IPS-NIHi11 (cell line): ENCODE measurements around the gene ROR2.

Experiments
- DNase-seq: peaks from one replicate; pipeline ENCODE4 v3.0.0; 2012; ENCODE audit warnings: mixed read lengths, low spot score

The ROR2 gene

GRCh38 chr9:91736898-91737601 lies 213.0 kb downstream of the ROR2 start:
- DNase-seq = no peak

DNA sequence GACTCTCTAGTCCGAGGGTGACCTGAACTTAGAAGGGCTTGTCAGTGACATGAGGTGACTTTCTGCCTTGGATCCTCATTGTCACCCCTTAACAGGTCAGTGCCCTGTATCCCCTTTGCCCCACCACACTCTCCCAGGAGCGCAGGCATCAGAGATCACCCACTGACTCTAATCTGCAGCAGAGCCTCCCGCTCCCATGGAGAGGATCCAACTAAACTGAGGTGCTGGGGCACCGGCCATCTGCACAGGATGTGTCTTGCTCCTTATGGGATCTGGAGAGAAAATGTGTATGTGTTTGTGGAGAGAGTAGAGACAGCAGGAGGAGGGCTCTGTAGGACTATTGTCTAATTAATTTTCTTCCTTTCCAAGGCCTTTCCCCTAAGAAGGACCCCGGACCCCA lies 213.7 kb downstream of the ROR2 start:
- no peak for DNase-seq

DNA sequence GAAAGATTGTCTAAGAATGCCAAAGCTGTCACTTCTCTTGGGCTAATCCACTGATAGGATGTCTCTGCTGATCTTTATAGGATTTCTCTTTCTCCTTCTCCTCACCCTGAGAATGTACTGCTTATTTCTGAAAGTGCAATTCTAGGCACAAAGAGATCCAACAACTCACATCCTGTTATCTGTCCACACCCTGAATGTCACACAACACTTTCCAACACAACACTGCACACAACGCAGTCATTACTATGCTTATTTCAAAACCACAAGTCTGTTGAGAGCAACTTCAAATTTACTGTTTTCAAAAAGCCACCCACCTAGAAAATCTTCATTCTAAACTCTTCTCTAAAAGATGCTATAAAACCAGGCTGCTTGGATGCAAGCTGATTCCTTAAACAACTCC lies 215.0 kb downstream of the ROR2 start:
- DNase-seq = no peak

DNA sequence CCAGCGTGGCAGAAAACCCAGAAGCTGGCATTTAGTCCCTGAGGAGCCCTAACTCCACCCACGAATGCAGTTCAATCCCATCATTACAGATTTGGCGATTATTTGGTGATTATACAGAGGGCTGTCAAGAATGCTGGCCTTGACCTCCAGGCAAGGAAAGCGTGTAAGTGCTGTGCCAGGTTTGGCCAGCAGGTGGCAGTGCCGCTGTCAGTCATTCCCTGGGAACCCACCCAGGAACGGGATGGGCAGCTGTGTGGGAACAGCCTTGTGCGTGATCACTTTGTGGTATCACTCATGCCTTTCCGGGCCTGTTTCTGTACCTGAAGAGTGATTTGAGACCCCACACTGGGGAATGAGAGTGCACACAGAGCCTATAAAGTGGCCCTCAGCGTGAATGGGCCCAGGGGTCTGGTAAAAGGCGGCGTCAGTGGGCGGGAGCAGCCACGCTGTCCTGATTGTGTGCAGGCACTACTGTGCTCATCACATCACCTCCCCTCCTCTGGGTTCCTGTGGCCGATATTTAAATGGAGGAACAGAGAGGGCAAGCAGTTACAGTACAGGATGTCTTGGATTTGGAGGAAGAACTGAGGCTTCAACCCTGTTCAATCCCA lies 215.6 kb downstream of the ROR2 start:
- peak; percentile 88 for DNase-seq

DNA sequence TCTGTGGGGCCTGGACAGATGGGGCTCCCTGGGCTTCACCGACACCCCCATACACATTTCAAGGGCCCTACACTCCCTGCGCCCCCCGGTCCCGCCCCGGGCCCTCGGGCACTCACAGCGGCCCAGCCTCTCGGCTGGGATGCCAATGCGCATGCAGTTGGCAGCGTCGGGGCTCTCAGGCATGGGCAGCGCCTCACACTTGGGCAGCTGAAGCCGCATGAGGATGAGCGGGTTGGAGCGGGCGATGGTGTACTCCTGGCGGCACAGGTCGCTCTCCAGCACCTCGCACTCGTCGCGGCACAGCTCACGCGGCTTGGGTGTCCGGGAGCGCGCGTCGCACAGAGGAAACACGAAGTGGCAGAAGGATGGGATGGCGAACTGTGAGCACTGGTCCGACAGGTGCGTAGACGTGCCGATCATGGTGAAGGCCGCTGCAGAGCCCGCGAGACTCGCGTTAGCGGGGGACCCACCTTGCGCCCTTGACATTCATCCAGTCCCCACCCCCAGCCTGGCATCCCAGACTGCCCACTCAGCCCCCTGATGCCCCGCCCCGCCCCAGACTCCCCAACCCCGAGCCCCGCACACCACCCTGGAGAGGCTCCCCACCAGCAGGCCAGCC lies 216.9 kb downstream of the ROR2 start:
- DNase-seq = no peak

DNA sequence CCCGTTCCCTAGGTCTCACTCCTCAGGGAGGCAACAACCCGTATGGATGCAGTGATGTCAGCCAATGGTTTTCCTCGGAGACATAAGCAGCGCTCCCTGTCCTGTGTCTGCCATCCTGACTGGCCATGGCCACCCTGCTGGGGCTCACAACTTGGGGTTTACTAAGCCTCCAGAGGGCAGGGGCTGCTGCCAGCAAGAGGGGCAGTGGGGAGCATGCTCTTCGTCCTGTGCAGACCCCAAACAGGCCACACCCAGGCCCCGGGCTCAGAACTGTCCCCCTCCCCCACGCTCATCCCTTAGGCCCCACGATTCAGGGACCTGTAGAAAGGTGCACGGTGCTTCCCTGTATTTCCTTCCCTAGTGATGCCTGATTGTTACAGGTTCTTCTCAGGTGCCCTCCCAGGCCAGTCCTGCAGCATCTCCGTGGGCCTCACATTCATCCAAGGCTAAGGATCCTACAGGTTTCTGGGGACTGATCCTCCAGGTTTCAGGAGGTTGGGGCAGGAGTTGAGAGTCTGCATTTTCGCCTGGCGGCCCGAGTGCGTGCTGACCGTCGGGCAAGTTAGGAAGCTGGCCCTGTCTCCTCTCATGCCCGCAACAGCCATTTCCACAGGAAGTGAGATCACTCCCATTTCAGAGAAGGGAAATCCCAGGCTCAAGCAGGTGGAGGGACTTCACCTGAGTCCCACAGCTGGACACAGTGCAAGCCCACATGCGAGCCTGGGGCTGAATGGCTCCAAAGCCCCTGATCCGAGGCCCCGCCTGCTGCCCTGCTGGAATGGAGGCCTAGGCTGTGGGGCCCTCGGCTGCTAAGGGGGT lies 217.6 kb downstream of the ROR2 start:
- no peak for DNase-seq

- DNase-seq = no peak
These were observed 219.2 kb downstream of the ROR2 start for GRCh38 chr9:91730806-91731205.

DNA sequence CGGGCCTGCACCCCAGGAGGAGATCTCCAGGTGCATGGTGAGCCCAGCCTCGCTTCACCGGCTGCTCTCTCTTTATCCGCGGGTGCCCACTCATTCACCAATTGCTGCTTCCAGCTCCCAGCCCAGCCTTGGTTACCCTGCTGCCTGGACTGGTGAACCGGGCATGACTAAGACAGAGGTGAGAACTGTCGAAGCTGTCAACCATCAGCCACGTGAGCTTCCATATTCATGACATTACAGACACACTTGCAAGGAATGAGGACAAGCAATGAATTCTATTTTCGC lies 220.5 kb downstream of the ROR2 start:
- DNase-seq = no peak

DNA sequence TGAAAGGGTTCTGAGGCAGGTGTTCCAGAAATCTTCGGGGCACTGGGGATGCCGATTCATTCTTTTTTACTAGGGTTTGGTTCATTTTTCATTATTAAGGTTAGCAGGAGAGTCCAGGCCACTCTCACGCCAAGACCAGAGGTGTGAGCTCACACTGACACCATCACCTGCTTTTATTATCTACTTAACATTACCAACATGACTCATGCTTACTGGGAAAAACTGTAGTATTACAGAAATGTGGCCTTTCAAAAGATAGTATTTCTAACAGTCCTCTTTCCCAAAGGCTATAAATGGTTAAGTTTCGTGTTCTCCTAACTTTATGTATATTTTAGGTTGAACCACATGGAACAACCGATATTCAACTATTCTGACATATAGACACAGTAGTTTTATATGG lies 222.1 kb downstream of the ROR2 start:
- DNase-seq = no peak

DNA sequence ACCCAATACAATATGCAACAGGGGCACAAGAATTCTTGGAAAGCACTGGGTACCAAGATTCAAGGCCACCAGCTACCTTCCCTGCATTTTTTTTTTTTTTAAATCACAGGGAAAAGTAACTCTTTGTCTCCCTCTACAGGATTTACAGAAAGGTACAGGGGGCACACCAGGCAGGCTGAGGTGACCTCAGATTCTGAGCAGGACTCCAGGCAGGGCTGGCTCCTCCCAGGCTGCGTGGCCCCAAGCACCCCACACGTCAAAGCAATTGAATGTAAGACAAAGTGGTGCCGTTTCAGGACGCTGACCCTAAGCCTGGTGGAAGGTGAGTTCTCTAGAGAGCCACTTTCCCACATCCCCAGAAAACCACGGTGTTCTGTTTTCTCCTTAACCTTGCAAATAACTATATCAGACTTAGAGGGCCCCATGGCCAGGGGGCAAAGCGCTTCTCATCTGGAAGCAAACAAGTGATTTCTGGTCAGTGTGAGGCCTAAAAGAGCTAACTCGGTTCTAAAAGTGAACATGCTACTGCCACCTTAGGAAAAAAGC lies 222.6 kb downstream of the ROR2 start:
- peak; percentile 86 for DNase-seq

DNA sequence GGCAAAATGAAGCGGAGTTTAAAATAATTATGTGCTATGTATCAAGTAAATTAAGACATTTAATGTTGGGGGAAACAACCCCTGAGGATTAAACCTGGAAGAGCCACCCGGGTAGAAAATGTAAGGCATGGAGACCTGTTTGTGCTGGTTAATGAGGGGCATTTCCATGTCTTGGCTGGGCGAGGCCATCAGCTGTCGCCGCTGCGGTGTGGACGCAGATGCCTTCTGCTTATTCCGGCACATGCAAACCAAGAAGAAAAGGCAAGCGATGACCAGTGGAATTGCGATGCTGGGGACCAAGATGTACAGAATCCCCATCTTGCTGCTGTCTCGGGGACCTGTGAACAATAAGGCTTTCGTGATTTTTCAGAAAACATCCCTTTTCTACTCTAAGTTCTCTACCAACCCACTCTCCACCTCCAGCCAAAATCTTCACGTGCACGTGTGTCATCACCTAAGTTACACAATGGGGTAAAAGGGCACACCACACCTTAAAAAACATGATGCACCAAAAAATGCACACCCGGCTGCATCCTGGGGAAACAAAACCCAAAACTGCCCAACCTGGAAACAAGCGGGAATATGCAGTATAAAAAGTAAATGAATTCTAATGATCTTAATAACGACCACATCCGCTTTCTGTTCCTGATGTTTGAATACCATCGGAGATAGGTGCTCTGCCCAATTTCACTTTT lies 223.5 kb downstream of the ROR2 start:
- DNase-seq = no peak

DNA sequence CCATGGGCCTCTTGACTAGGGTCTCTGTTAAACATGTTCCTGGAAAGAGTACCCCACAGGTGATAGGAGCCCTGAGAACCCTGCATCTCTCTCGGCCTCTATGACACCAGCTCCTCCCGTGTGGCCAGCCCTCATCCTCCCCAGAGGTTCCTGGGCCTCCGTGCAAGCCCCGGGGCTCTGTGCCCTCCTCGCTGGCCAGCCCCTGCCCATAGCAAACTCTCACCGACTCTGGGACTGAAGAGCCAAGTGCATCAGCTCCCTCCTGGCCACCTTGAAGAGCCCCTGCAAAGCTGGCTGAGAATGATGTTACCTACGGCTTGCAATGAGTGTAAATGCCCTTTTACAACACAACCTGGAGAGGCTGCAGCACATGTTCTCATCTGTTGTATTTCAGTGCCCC lies 224.4 kb downstream of the ROR2 start:
- DNase-seq = no peak

- DNase-seq = no peak
These were observed 225.2 kb downstream of the ROR2 start for GRCh38 chr9:91724609-91725505.

DNA sequence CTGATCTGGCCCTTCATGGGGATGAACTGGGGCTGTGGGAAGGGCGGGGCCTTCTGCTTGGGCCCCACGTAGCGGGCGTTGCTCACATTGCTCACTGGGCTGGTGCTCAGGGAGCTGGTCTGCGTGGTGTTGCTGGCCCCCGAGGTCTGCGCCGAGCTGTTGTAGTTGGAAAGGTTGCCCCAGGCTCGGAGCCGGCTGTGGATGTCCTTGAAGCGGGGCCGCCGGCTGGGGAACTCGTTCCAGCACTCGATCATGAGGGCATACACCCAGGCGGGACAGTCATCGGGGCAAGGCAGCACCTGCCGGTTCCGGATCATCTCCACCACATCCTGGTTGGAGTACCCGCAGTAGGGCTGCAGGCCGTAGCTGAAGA lies 226.0 kb downstream of the ROR2 start:
- DNase-seq = no peak

GRCh38 chr9:91723420-91724067 lies 226.5 kb downstream of the ROR2 start:
- no peak for DNase-seq

GRCh38 chr9:91720751-91721705 lies 229.0 kb downstream of the ROR2 start:
- DNase-seq = no peak

- DNase-seq = no peak
These were observed 229.7 kb downstream of the ROR2 start for GRCh38 chr9:91720313-91720712.

DNA sequence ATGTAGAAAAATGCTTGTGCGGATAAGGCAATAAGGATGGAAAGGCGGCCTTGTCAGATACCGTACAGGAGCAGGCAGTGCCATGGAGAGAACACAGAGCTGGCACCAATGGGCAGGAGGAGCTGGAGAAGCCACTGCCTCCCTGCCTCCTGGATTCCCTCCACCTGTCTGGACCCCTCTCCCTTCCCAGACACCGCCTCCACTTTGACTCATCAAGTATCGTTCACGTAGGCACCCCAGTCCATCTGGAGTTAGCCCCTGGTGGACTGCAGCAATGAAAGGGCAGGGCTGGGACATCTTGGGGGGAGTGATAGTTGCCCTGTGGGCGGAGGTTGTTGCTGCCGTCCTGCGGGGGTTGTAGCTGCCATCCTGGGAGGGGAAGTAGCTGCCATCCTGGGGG lies 232.0 kb downstream of the ROR2 start:
- no peak for DNase-seq

DNA sequence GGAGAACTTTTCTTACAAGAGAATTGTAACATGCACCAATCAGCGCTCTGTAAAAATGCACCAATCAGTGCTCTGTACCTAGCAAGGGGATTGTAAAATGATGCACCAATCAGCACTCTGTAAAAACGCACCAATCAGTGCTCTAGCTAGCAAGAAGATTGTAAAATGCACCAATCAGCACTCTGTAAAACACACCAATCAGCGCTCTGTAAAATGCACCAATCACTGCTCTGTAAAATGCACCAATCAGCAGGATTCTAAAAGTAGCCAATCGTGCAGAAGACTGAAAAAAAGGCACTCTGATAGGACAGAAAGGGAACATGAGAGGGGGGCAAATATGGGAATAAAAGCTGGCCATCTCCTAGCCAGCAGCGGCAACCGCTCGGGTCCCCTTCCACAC lies 233.2 kb downstream of the ROR2 start:
- no peak for DNase-seq
